ENCODE data around the gene REM1. TPM values are rescaled to one million over a fixed set of nuclear protein-coding genes. Genes with fewer than 3 reads are reported as not detected.
"Not testable (repeated sequence)": the region's sequence is repeated elsewhere in the genome, so short reads cannot be mapped to it uniquely, and the experiment has no call there.

REM1 gene
- total RNA-seq (1 to 10 TPM in 1 of 2 donors, under 1 TPM in 1; 0.69 to 4.0 TPM), polyA plus RNA-seq (ENCODE audit: insufficient read length in 2 of 2) (under 1 TPM; 0.67 to 0.96 TPM)
- long read RNA-seq, donor 1, result 0 reads
- long read RNA-seq, donor 2, result 0 reads
- long read RNA-seq, donor 3, result 0 reads
- long read RNA-seq, donor 4, partial matches to known transcripts, result 0 of 1 reads
- long read RNA-seq, donor 4, other reads (novel, unspliced or antisense), result 0 of 1 reads

- DNase-seq (ENCODE audit: low read depth in 4 of 6, low spot score in 6 of 6), result no peak
- Histone ChIP-seq H3K27ac (ENCODE audit: low read depth, low read length) (no peak within 1 kb of the TSS), H3K27me3 (ENCODE audit: control insufficient read depth, insufficient read depth, low read length) (peaks cover 25% of the 10 kb centered on the region), H3K9me3 (ENCODE audit: control insufficient read depth, insufficient read depth, low read length) (no peaks in the 10 kb centered on the region), H3K4me1 (ENCODE audit: control insufficient read depth, insufficient read depth, low read length) (peaks cover 10% of the 10 kb centered on the region), H3K4me3 (ENCODE audit: low read depth, low read length) (peak within 1 kb of the TSS; percentile 29), H3K36me3 (ENCODE audit: control insufficient read depth, insufficient read depth, low read length) (no peaks in the 10 kb centered on the region)
- 0% methylated on average over 27 of the region's 33 CpGs for WGBS (ENCODE audit: insufficient coverage)
Measured at GRCh38 chr20:31474758-31475427, at the start of gene REM1, which contains the start of gene DEFB124. Gene REM1, plus strand, starts transcription at chr20:31475288. Its CDS starts 1,158 bp downstream, at chr20:31476446. Gene DEFB124, minus strand, starts transcription at chr20:31475127. Its CDS starts 2,114 bp downstream, at chr20:31473013.

- no peak for DNase-seq (ENCODE audit: low read depth in 4 of 6, low spot score in 6 of 6)
- no peaks in the 10 kb centered on the region for H3K4me1 ChIP-seq (ENCODE audit: control insufficient read depth, insufficient read depth, low read length)
- H3K36me3 ChIP-seq (ENCODE audit: control insufficient read depth, insufficient read depth, low read length), result no peaks in the 10 kb centered on the region
- no peak overlapping the region for H3K27ac ChIP-seq (ENCODE audit: low read depth, low read length)
- no peaks in the 10 kb centered on the region for H3K27me3 ChIP-seq (ENCODE audit: control insufficient read depth, insufficient read depth, low read length)
- H3K9me3 ChIP-seq (ENCODE audit: control insufficient read depth, insufficient read depth, low read length), result no peaks in the 10 kb centered on the region
- no peak overlapping the region for H3K4me3 ChIP-seq (ENCODE audit: low read depth, low read length)
Measured at GRCh38 chr20:31425797-31426196, 49.3 kb upstream of the REM1 start.

GRCh38 chr20:31426891-31427551 lies 48.1 kb upstream of the REM1 start:
- H3K36me3 ChIP-seq (ENCODE audit: control insufficient read depth, insufficient read depth, low read length); H3K4me3 ChIP-seq (ENCODE audit: low read depth, low read length); H3K4me1 ChIP-seq (ENCODE audit: control insufficient read depth, insufficient read depth, low read length); H3K27ac ChIP-seq (ENCODE audit: low read depth, low read length); DNase-seq (ENCODE audit: low read depth in 4 of 6, low spot score in 6 of 6); H3K9me3 ChIP-seq (ENCODE audit: control insufficient read depth, insufficient read depth, low read length); H3K27me3 ChIP-seq (ENCODE audit: control insufficient read depth, insufficient read depth, low read length): not testable (repeated sequence)
- no CpG with 5 or more reads among the region's 48 CpGs for WGBS (ENCODE audit: insufficient coverage)

- not testable (repeated sequence) for H3K4me1 ChIP-seq (ENCODE audit: control insufficient read depth, insufficient read depth, low read length); H3K4me3 ChIP-seq (ENCODE audit: low read depth, low read length); H3K27me3 ChIP-seq (ENCODE audit: control insufficient read depth, insufficient read depth, low read length); H3K36me3 ChIP-seq (ENCODE audit: control insufficient read depth, insufficient read depth, low read length); H3K27ac ChIP-seq (ENCODE audit: low read depth, low read length); DNase-seq (ENCODE audit: low read depth in 4 of 6, low spot score in 6 of 6); H3K9me3 ChIP-seq (ENCODE audit: control insufficient read depth, insufficient read depth, low read length)
- WGBS (ENCODE audit: insufficient coverage), result 95% methylated on average over 14 of the region's 31 CpGs
Measured at GRCh38 chr20:31427576-31427975, 47.5 kb upstream of the REM1 start.

- Histone ChIP-seq H3K27ac (ENCODE audit: low read depth, low read length) (no peak overlapping the region), H3K4me3 (ENCODE audit: low read depth, low read length) (no peak overlapping the region), H3K36me3 (ENCODE audit: control insufficient read depth, insufficient read depth, low read length) (no peaks in the 10 kb centered on the region), H3K27me3 (ENCODE audit: control insufficient read depth, insufficient read depth, low read length) (no peaks in the 10 kb centered on the region), H3K9me3 (ENCODE audit: control insufficient read depth, insufficient read depth, low read length) (no peaks in the 10 kb centered on the region), H3K4me1 (ENCODE audit: control insufficient read depth, insufficient read depth, low read length) (no peaks in the 10 kb centered on the region)
- WGBS (ENCODE audit: insufficient coverage), result 56% methylated on average over 2 of the region's 4 CpGs
- DNase-seq (ENCODE audit: low read depth in 4 of 6, low spot score in 6 of 6), result no peak
Measured at GRCh38 chr20:31430568-31431115, 44.4 kb upstream of the REM1 start.

- Histone ChIP-seq H3K4me1 (ENCODE audit: control insufficient read depth, insufficient read depth, low read length) (no peaks in the 10 kb centered on the region), H3K9me3 (ENCODE audit: control insufficient read depth, insufficient read depth, low read length) (no peaks in the 10 kb centered on the region), H3K27ac (ENCODE audit: low read depth, low read length) (no peak within 1 kb of the TSS), H3K36me3 (ENCODE audit: control insufficient read depth, insufficient read depth, low read length) (no peaks in the 10 kb centered on the region), H3K27me3 (ENCODE audit: control insufficient read depth, insufficient read depth, low read length) (no peaks in the 10 kb centered on the region), H3K4me3 (ENCODE audit: low read depth, low read length) (no peak within 1 kb of the TSS)
- WGBS (ENCODE audit: insufficient coverage), result 71% methylated on average over 14 of the region's 16 CpGs
- no peak for DNase-seq (ENCODE audit: low read depth in 4 of 6, low spot score in 6 of 6)
Measured at GRCh38 chr20:31440012-31440659, 35.0 kb upstream of the REM1 start, which contains the start of gene DEFB123. Gene DEFB123, plus strand, starts transcription at chr20:31440632. Its CDS starts 67 bp downstream, at chr20:31440699.

- DNase-seq (ENCODE audit: low read depth in 4 of 6, low spot score in 6 of 6), result no peak
- H3K4me1 ChIP-seq (ENCODE audit: control insufficient read depth, insufficient read depth, low read length), result no peaks in the 10 kb centered on the region
- H3K27ac ChIP-seq (ENCODE audit: low read depth, low read length), result no peak overlapping the region
- H3K27me3 ChIP-seq (ENCODE audit: control insufficient read depth, insufficient read depth, low read length), result no peaks in the 10 kb centered on the region
- no peaks in the 10 kb centered on the region for H3K36me3 ChIP-seq (ENCODE audit: control insufficient read depth, insufficient read depth, low read length)
- H3K9me3 ChIP-seq (ENCODE audit: control insufficient read depth, insufficient read depth, low read length), result peaks cover 1% of the 10 kb centered on the region
- H3K4me3 ChIP-seq (ENCODE audit: low read depth, low read length), result no peak overlapping the region
- 61% methylated on average over 9 of the region's 12 CpGs for WGBS (ENCODE audit: insufficient coverage)
Measured at GRCh38 chr20:31446084-31446819, 28.8 kb upstream of the REM1 start.

GRCh38 chr20:31449511-31450414 lies 25.3 kb upstream of the REM1 start:
- 60% methylated on average over 1 of the region's 8 CpGs for WGBS (ENCODE audit: insufficient coverage)
- Histone ChIP-seq H3K27me3 (ENCODE audit: control insufficient read depth, insufficient read depth, low read length) (no peaks in the 10 kb centered on the region), H3K36me3 (ENCODE audit: control insufficient read depth, insufficient read depth, low read length) (no peaks in the 10 kb centered on the region), H3K4me1 (ENCODE audit: control insufficient read depth, insufficient read depth, low read length) (no peaks in the 10 kb centered on the region), H3K4me3 (ENCODE audit: low read depth, low read length) (no peak overlapping the region), H3K9me3 (ENCODE audit: control insufficient read depth, insufficient read depth, low read length) (peaks cover 1% of the 10 kb centered on the region), H3K27ac (ENCODE audit: low read depth, low read length) (no peak overlapping the region)
- no peak for DNase-seq (ENCODE audit: low read depth in 4 of 6, low spot score in 6 of 6)

All from spinal cord (tissue), 10 donors.